WTC11 (cell line): ENCODE measurements around the gene FSHR.

Experiments
- ATF1 ChIP-seq: sonication (generic); formaldehyde crosslinking; IDR thresholded peaks from 2 replicates; pipeline ENCODE4 v1.8.1; 2023; ENCODE audit warnings: mild to moderate bottlenecking, moderate library complexity, missing genetic modification reagents
- CTCF ChIP-seq: fragments of 200-600 bp; IDR thresholded peaks from 2 replicates; pipeline ENCODE4 v1.8.0; 2022; ENCODE audit warnings: antibody characterized with exemption
- GABPB1 ChIP-seq: sonication (generic); formaldehyde crosslinking; IDR thresholded peaks from 2 replicates; pipeline ENCODE4 v1.8.1; 2023; ENCODE audit warnings: mild to moderate bottlenecking, missing genetic modification reagents
- GTF2I ChIP-seq: fragments of 250-450 bp; sonication (Bioruptor Pico); conservative IDR thresholded peaks from 2 replicates; pipeline ENCODE4 v1.4.0; 2021; ENCODE audit warnings: mild to moderate bottlenecking
- NR1H2 ChIP-seq: sonication (generic); formaldehyde crosslinking; IDR thresholded peaks from 2 replicates; pipeline ENCODE4 v1.9.0; 2021; ENCODE audit warnings: mild to moderate bottlenecking, moderate library complexity, missing genetic modification reagents
- SMAD3 ChIP-seq: sonication (generic); formaldehyde crosslinking; IDR thresholded peaks from 2 replicates; pipeline ENCODE4 v1.8.0; 2022; ENCODE audit warnings: missing genetic modification reagents, mild to moderate bottlenecking, borderline replicate concordance
- TCF7 ChIP-seq: sonication (generic); formaldehyde crosslinking; IDR thresholded peaks from 2 replicates; pipeline ENCODE4 v1.8.0; 2022; ENCODE audit warnings: mild to moderate bottlenecking, low read depth, missing genetic modification reagents, moderate library complexity
- TEAD1 ChIP-seq: sonication (generic); formaldehyde crosslinking; IDR thresholded peaks from 2 replicates; pipeline ENCODE4 v1.8.0; 2022; ENCODE audit warnings: mild to moderate bottlenecking, missing genetic modification reagents
- ZNF219 ChIP-seq: sonication (generic); formaldehyde crosslinking; IDR thresholded peaks from 2 replicates; pipeline ENCODE4 v1.8.0; 2023; ENCODE audit warnings: missing genetic modification reagents, mild to moderate bottlenecking, borderline replicate concordance
- ZNF512 ChIP-seq: sonication (generic); formaldehyde crosslinking; IDR thresholded peaks from 2 replicates; pipeline ENCODE4 v1.8.1; 2022; ENCODE audit warnings: missing genetic modification reagents, borderline replicate concordance
- ZNF671 ChIP-seq: fragments of 250-450 bp; sonication (Bioruptor Pico); IDR thresholded peaks from 2 replicates; pipeline ENCODE4 v1.8.0; 2021; ENCODE audit warnings: mild to moderate bottlenecking

DNA sequence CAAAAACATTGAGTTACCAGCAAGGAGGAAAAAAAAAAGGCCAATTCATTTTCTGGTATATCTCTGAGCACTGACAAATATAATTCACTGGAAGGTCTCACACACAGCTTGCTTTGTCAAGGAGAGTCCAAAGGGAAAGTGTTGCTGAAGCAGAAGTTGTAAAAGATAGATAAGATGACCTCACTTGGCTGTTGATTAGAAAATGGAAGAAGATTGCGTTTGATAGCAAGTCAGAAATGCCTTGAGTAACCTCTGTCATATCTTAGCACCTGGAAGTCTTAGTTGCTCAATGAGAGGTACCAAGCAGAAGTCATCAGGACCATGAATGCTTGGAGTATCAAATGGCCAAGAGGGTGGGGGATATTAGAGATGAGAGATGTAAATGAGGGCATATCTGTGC lies 105.2 kb downstream of the FSHR start:
- no peak for TF ChIP-seq TEAD1 (CRISPR knock-in tag)
- TF ChIP-seq TCF7: no peak
- no peak for TF ChIP-seq ZNF671
- no peak for TF ChIP-seq GABPB1 (CRISPR knock-in tag)
- TF ChIP-seq CTCF: no peak
- TF ChIP-seq ZNF219: no peak
- no peak for TF ChIP-seq ATF1
- TF ChIP-seq GTF2I (CRISPR knock-in tag): no peak
- no peak for TF ChIP-seq SMAD3 (CRISPR knock-in tag)
- no peak for TF ChIP-seq NR1H2 (CRISPR knock-in tag)
- TF ChIP-seq ZNF512: no peak
